Activated naive CD8-positive, alpha-beta T cell treated with anti-CD3 and anti-CD28 coated beads, Interleukin-2, amount 10 ng/mL, durations not matched to agents 7 days and 5 days (primary cell): ENCODE results near the gene GRID2. TPM values are rescaled to one million over a fixed set of nuclear protein-coding genes. Genes with fewer than 3 reads are reported as not detected.
"Not testable (repeated sequence)": the region's sequence is repeated elsewhere in the genome, so short reads cannot be mapped to it uniquely, and the experiment has no call there.

Source experiments
- ATAC-seq: fragments of 150-1000 bp; cut with Tn5 transposase; one replicate; pipeline ENCODE4 v1.10.0; 2021; ENCODE audit warnings: low read depth, moderate library complexity
- POLR2A ChIA-PET: fragments of 350-600 bp; sonication (Branson Sonifier 250); formaldehyde crosslinking; loops from one replicate; lab custom pipeline; 2021; ENCODE audit warnings: antibody characterized with exemption; lab: Charles Lee
- DNase-seq: peaks from one replicate; pipeline ENCODE4 v3.0.0; 2021
- H3K27ac Mint-ChIP-seq: one replicate; pipeline ENCODE4 v1.8.0; 2022; ENCODE audit warnings: mild to moderate bottlenecking, mixed read lengths
- H3K27me3 Mint-ChIP-seq: one replicate; pipeline ENCODE4 v1.8.0; 2022; ENCODE audit warnings: mild to moderate bottlenecking, moderate library complexity, mixed read lengths
- H3K36me3 Mint-ChIP-seq: one replicate; pipeline ENCODE4 v1.8.0; 2021; ENCODE audit warnings: mild to moderate bottlenecking, mixed read lengths
- H3K4me1 Mint-ChIP-seq: one replicate; pipeline ENCODE4 v1.8.0; 2021; ENCODE audit warnings: mixed read lengths
- H3K4me3 Mint-ChIP-seq: one replicate; pipeline ENCODE4 v1.8.0; 2022; ENCODE audit warnings: mild to moderate bottlenecking, moderate library complexity, mixed read lengths
- H3K9me3 Mint-ChIP-seq: one replicate; pipeline ENCODE4 v1.8.0; 2021; ENCODE audit warnings: mixed read lengths
- total RNA-seq, 2 experiments: library from RNA; stranded (reverse); gene quantifications; one replicate each; pipeline ENCODE4 v1.2.3, GENCODE V29; 2021

Gene GRID2
- total RNA-seq, 2 experiments from 2014 or later, result not detected

DNA sequence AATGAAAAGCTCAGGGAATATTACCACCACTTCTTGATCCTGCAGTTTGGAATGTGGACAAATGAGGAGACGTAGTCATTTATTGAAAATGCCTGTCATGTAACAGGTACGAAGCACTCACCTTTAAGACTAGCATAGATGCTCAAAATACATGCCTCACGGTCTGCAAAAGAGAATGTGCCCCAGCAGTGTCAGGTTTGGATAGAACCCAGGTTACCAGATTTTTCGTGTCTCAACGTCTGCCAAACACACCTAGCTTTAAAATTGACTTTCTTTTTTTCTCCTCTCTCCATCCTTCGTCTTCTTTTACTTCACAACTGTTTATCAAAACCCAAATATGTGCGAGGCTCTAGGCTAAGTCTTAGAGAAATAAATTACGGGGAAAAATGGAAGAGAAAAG is 918.0 kb downstream of the GRID2 start:
- Mint-ChIP-seq H3K4me3 (no peak overlapping the region), H3K9me3 (peaks cover 6% of the 10 kb centered on the region), H3K27ac (no peak overlapping the region), H3K36me3 (no peaks in the 10 kb centered on the region), H3K27me3 (no peaks in the 10 kb centered on the region), H3K4me1 (no peaks in the 10 kb centered on the region)
- no peak for DNase-seq
- POLR2A ChIA-PET, result no interaction called here
- no peak for ATAC-seq

DNA sequence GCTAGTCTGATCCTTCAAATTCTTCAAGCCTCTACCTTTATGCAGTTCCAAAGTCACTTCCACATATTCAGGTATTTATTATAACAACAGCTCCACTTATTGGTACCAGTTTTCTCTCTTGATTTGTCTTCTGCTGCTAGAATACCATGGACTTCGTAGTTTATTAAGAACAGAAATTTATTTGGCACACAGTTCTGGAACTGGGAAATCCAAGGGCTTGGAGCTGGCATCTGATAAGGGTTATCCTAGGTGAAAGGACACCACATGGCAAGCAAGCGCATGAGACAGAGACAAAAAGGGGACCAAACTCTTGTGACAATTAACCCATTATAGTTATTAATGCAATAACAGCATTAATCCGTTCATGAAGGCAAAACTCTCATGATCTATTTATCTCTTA is 924.3 kb downstream of the GRID2 start:
- no peak for DNase-seq
- Mint-ChIP-seq H3K9me3 (peaks cover 1% of the 10 kb centered on the region), H3K4me3 (no peak overlapping the region), H3K36me3 (no peaks in the 10 kb centered on the region), H3K27me3 (no peaks in the 10 kb centered on the region), H3K4me1 (no peaks in the 10 kb centered on the region), H3K27ac (no peak overlapping the region)
- POLR2A ChIA-PET, result no interaction called here
- no peak for ATAC-seq

DNA sequence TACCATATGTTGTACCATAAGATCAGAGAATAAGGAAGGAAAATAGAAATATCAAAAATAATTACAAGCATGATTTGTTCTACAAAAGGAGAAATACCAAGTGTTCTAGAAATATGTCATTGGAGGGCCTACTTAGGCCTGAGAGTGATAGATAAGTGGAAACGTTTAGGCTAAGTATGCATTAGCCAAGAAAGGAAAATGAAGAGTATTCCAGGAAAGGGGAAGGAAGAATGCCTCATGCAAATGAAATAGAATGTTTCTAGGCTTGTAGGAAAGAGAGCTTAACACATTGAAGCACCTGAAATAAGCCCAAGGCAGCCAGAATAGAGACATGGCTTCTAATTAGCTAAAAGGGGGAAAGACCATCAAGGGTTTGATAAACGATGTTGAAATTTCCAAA is 929.1 kb downstream of the GRID2 start:
- no peak overlapping the region for H3K27ac Mint-ChIP-seq
- H3K4me1 Mint-ChIP-seq, result no peaks in the 10 kb centered on the region
- H3K27me3 Mint-ChIP-seq, result no peaks in the 10 kb centered on the region
- no peak for ATAC-seq
- H3K36me3 Mint-ChIP-seq, result no peaks in the 10 kb centered on the region
- no peak overlapping the region for H3K4me3 Mint-ChIP-seq
- POLR2A ChIA-PET, result no interaction called here
- DNase-seq, result no peak
- H3K9me3 Mint-ChIP-seq, result peaks cover 1% of the 10 kb centered on the region

- Mint-ChIP-seq H3K27ac (no peak overlapping the region), H3K9me3 (no peaks in the 10 kb centered on the region), H3K27me3 (no peaks in the 10 kb centered on the region), H3K36me3 (no peaks in the 10 kb centered on the region), H3K4me3 (no peak overlapping the region), H3K4me1 (no peaks in the 10 kb centered on the region)
- ATAC-seq (no peak), DNase-seq (no peak)
- POLR2A ChIA-PET, result no interaction called here
Measured at GRCh38 chr4:93237521-93237920, 933.8 kb downstream of the GRID2 start.

DNA sequence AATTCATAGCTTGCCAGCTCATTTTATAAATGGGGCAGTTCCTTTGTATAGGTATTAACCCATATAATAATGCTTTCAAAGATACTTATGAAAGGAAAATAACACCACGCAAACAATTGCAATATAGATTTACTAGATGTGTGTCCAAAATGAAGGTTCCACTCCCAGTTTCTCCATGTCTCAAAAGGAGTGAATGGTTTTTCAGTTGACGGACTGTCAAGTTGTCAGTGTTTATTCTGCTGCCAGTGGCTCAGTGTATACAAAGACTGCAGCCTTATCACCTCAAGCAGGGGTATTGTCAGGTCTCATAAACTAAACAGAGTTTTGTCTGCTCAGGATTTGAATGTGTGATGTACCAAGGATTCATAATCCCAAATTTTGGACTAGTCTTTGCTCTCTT is 939.5 kb downstream of the GRID2 start:
- DNase-seq, result no peak
- Mint-ChIP-seq H3K9me3 (no peaks in the 10 kb centered on the region), H3K4me1 (no peaks in the 10 kb centered on the region), H3K27me3 (no peaks in the 10 kb centered on the region), H3K4me3 (no peak overlapping the region), H3K27ac (no peak overlapping the region), H3K36me3 (no peaks in the 10 kb centered on the region)
- POLR2A ChIA-PET, result no interaction called here
- ATAC-seq, result no peak

- Mint-ChIP-seq H3K4me1 (no peaks in the 10 kb centered on the region), H3K27ac (no peak overlapping the region), H3K9me3 (no peaks in the 10 kb centered on the region), H3K27me3 (no peaks in the 10 kb centered on the region), H3K36me3 (no peaks in the 10 kb centered on the region), H3K4me3 (no peak overlapping the region)
- ATAC-seq (no peak), DNase-seq (no peak)
- POLR2A ChIA-PET, result no interaction called here
Measured at GRCh38 chr4:93261207-93261606, 957.4 kb downstream of the GRID2 start.

- Mint-ChIP-seq H3K36me3 (no peaks in the 10 kb centered on the region), H3K4me1 (no peaks in the 10 kb centered on the region), H3K27me3 (no peaks in the 10 kb centered on the region), H3K9me3 (no peaks in the 10 kb centered on the region), H3K27ac (no peak overlapping the region), H3K4me3 (no peak overlapping the region)
- POLR2A ChIA-PET, result no interaction called here
- ATAC-seq (no peak), DNase-seq (no peak)
Measured at GRCh38 chr4:93263166-93263565, 959.4 kb downstream of the GRID2 start.

GRCh38 chr4:93267747-93268146 is 964.0 kb downstream of the GRID2 start:
- no peak overlapping the region for H3K4me3 Mint-ChIP-seq
- POLR2A ChIA-PET, result no interaction called here
- no peak overlapping the region for H3K27ac Mint-ChIP-seq
- DNase-seq (no peak), ATAC-seq (no peak)
- H3K36me3 Mint-ChIP-seq, result no peaks in the 10 kb centered on the region
- H3K4me1 Mint-ChIP-seq, result no peaks in the 10 kb centered on the region
- H3K27me3 Mint-ChIP-seq, result no peaks in the 10 kb centered on the region
- H3K9me3 Mint-ChIP-seq, result no peaks in the 10 kb centered on the region

DNA sequence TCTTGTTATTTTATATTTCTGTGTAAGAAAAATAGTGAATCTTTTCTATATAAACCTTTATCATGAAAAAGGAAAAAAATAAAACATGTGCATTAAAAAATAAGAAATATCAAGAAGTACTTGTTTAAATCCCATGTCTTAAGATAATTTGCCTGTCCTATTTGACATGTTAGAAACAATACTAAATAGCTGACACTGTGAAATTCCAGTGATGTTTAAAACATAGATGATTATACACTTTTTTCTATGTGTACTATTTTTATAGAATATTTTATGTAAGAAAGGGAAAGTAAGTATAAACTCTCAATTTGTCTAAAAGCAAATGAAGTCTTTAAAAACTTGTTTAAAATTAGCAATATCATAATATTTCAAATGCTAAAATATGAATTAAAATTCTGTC is 981.6 kb downstream of the GRID2 start:
- no peak overlapping the region for H3K27ac Mint-ChIP-seq
- no peak for DNase-seq
- no peaks in the 10 kb centered on the region for H3K4me1 Mint-ChIP-seq
- ATAC-seq, result no peak
- H3K4me3 Mint-ChIP-seq, result no peak overlapping the region
- no peaks in the 10 kb centered on the region for H3K36me3 Mint-ChIP-seq
- no peaks in the 10 kb centered on the region for H3K9me3 Mint-ChIP-seq
- POLR2A ChIA-PET, result no interaction called here
- no peaks in the 10 kb centered on the region for H3K27me3 Mint-ChIP-seq

DNA sequence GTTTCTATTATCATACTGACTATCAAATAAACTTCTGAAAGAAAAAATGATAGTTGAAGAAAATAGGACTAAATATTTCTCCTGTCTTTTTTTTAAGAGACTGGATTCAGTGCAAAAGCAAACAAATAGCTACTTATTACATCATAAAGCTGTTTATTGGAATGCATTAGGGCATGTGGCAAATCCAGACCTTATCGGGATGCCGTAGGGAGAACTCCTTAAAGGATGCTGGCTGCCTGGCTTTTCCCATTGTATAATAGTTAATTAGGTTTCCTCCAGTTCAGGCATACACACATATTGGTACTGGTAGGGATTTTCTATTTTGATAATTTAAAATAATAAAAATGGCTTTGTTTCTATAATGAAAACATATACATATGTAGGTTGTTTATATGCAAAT is 985.5 kb downstream of the GRID2 start:
- Mint-ChIP-seq H3K27me3 (no peaks in the 10 kb centered on the region), H3K9me3 (no peaks in the 10 kb centered on the region), H3K36me3 (no peaks in the 10 kb centered on the region), H3K4me1 (no peaks in the 10 kb centered on the region), H3K27ac (no peak overlapping the region), H3K4me3 (no peak overlapping the region)
- POLR2A ChIA-PET, result no interaction called here
- no peak for DNase-seq
- ATAC-seq, result no peak

DNA sequence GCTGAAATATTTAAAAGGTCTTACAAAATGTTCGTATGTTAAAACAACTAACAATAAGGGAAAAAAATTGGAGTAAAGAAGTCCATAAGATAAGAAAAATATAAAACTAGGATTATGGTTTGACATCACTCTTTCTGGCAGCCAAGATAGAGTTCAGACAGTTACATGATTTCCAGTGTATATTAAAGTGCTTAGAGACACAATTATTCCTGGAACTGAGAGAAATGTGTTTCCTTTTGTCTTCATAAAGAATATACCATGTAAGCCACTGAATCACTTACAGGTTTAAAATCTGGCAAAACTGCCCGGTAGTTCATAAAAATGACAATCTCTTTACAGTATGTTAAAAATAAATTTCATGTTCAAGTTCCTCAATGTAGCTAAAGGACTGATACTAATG is 986.1 kb downstream of the GRID2 start:
- Mint-ChIP-seq H3K4me3 (no peak overlapping the region), H3K36me3 (no peaks in the 10 kb centered on the region), H3K9me3 (no peaks in the 10 kb centered on the region), H3K4me1 (no peaks in the 10 kb centered on the region), H3K27me3 (no peaks in the 10 kb centered on the region), H3K27ac (no peak overlapping the region)
- no peak for DNase-seq
- POLR2A ChIA-PET, result no interaction called here
- no peak for ATAC-seq

GRCh38 chr4:93299118-93299517 is 995.4 kb downstream of the GRID2 start:
- POLR2A ChIA-PET, result no interaction called here
- H3K4me1 Mint-ChIP-seq, result no peaks in the 10 kb centered on the region
- DNase-seq, result no peak
- no peaks in the 10 kb centered on the region for H3K27me3 Mint-ChIP-seq
- H3K4me3 Mint-ChIP-seq, result no peak overlapping the region
- H3K36me3 Mint-ChIP-seq, result no peaks in the 10 kb centered on the region
- no peaks in the 10 kb centered on the region for H3K9me3 Mint-ChIP-seq
- ATAC-seq, result no peak
- H3K27ac Mint-ChIP-seq, result no peak overlapping the region

GRCh38 chr4:93300780-93301555 is 997.2 kb downstream of the GRID2 start:
- H3K27ac Mint-ChIP-seq, H3K9me3 Mint-ChIP-seq, DNase-seq, POLR2A ChIA-PET, H3K4me3 Mint-ChIP-seq, H3K4me1 Mint-ChIP-seq, H3K36me3 Mint-ChIP-seq, ATAC-seq, H3K27me3 Mint-ChIP-seq: not testable (repeated sequence)

GRCh38 chr4:93302310-93302709 is 998.5 kb downstream of the GRID2 start:
- Mint-ChIP-seq H3K4me3 (no peak overlapping the region), H3K4me1 (no peaks in the 10 kb centered on the region), H3K27me3 (no peaks in the 10 kb centered on the region), H3K9me3 (no peaks in the 10 kb centered on the region), H3K36me3 (no peaks in the 10 kb centered on the region), H3K27ac (no peak overlapping the region)
- ATAC-seq (no peak), DNase-seq (no peak)
- POLR2A ChIA-PET, result no interaction called here

GRCh38 chr4:93303440-93303839 is 999.7 kb downstream of the GRID2 start:
- Mint-ChIP-seq H3K4me3 (no peak overlapping the region), H3K9me3 (no peaks in the 10 kb centered on the region), H3K4me1 (no peaks in the 10 kb centered on the region), H3K36me3 (no peaks in the 10 kb centered on the region), H3K27ac (no peak overlapping the region), H3K27me3 (no peaks in the 10 kb centered on the region)
- POLR2A ChIA-PET, result no interaction called here
- ATAC-seq (no peak), DNase-seq (no peak)
